GM18498 (cell line): ENCODE data around the gene TENM3.

Source experiments
- ATAC-seq: cut with Tn5 transposase; IDR thresholded peaks from one replicate; pipeline ENCODE4 v1.9.1; 2021; ENCODE audit warnings: mild to moderate bottlenecking, moderate library complexity; ENCODE audit not compliant: unreplicated experiment

Gene TENM3

GRCh38 chr4:182549356-182549755, 306.2 kb downstream of the TENM3 start:
- no peak for ATAC-seq

- ATAC-seq = no peak
These were observed 309.7 kb downstream of the TENM3 start for GRCh38 chr4:182552948-182553347.

DNA sequence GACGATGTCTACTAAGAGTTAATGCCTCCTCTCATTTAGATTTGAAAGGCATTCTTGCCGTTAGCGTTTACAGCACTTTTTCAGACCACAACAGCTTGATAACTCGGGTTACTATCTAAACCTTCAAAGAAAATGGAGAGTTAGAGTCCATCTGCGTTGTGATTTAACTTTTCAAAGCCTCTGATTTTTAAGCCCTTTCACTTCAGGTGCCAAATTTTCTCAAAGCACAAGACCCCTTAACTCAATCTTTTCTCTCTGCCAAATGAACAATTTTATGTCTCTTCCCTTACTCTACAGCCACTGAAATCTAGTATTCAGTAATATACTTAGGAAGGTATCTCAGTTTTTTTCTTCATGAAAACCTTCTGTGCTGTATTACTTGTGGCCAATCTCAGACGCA, 310.5 kb downstream of the TENM3 start:
- ATAC-seq = no peak

- no peak for ATAC-seq
These were observed 311.5 kb downstream of the TENM3 start for GRCh38 chr4:182554736-182555135.

GRCh38 chr4:182555997-182556418, 312.8 kb downstream of the TENM3 start:
- ATAC-seq = no peak

DNA sequence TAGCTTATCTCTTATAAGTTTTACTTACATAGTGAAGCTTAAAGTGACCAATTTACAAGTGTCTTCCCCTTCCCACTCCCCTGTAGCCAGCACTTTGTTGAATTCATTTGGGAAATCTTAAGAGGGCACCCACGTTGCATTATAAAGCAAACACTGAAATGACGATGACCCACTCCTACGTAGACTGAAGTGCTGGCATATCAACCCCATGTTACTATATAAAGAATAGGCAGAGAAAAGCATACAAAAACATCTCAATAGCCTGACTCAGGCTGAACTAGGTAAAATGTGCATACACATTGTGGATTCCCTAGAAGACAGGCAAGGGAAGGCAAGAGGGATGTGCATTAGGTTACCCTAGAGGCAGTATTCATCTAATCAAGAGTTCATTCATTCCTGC, 313.4 kb downstream of the TENM3 start:
- ATAC-seq = no peak

- ATAC-seq = no peak
These were observed 317.2 kb downstream of the TENM3 start for GRCh38 chr4:182560358-182560757.

DNA sequence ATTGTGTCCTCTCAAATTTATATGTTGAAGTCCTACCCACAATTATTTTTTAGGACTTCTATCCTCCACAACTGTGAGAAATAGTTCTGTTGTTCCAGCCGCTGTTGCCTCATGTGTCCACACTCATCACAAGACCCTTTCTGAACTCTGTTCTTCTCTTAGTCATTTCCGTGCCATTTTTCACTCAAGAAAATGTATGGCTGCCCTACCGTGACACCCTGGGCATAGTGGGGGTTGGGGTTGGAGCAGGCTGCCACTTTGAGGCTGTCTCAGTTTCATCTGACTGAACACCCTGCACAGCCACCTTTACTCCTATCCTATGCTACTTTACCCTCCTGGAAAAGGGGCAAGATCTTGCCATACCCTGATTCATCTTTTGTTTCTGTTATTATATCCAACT, 319.1 kb downstream of the TENM3 start:
- no peak for ATAC-seq

DNA sequence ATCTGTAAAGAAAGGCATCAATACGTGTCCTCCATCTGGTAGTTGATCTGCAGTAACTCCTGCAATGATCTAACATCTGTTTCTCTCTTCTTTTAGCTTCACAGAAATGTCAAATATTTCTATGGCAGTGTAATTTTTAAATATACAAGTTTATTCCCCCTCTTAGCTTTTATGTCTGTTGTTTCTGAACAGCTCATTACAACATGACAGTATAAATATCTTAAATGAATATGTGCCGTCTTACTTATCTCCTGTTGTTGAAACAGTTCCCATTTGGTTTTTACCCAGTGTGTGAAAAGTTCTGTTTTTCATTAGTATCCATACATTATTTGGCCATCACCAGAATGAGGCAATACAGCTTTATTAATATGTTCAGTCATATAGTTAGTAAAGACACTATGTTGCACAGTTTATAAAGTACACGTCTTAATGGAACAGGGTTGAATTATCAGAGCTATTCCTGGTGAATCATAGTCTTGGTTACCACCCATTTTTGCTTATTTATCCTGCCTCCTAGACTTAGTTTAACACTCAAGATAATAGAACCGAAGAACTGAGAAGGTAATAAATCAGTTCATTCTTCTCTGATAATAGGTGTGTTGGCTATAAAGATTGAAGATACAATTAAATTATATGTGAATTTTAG, 321.6 kb downstream of the TENM3 start:
- no peak for ATAC-seq

- ATAC-seq = no peak
These were observed 323.9 kb downstream of the TENM3 start for GRCh38 chr4:182567119-182567518.

GRCh38 chr4:182569561-182569960, 326.4 kb downstream of the TENM3 start:
- no peak for ATAC-seq

DNA sequence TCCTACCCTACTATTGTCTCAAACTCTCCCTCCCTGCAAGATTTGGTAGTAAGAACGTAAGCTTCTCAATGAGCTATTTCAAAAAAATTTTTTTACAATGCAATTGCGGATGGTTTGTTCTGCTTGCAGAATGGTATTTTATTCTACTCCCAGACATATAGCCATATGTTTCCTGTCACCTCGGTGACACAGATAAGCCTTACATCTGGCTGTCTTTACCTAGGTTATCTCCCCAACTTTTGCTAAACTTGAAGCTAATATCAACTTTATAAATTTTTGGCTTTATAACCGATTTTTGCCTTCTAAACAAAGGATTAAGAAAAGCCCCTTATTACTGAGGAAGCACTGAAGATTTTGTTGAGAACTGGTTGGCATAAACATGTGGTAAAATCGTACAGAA, 331.5 kb downstream of the TENM3 start:
- ATAC-seq = no peak

DNA sequence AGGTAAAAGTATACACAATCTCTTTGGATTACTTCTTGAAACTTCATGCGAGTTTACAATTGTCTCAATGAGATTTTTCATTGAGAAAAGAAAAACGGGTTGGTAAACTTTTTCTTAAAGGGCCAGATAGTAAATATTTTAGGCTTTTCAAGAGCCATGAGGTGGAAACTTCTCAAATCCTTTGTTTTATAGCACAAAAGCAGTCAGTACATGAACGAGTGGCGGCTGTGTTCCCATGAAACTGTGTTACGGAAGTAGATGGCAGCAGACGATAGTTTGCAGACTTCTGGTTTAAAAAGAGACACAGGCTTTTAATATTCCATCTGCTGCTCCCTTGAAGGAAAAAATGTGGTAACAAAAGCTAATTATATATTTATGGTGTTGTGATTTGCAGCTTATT, 332.0 kb downstream of the TENM3 start:
- no peak for ATAC-seq

DNA sequence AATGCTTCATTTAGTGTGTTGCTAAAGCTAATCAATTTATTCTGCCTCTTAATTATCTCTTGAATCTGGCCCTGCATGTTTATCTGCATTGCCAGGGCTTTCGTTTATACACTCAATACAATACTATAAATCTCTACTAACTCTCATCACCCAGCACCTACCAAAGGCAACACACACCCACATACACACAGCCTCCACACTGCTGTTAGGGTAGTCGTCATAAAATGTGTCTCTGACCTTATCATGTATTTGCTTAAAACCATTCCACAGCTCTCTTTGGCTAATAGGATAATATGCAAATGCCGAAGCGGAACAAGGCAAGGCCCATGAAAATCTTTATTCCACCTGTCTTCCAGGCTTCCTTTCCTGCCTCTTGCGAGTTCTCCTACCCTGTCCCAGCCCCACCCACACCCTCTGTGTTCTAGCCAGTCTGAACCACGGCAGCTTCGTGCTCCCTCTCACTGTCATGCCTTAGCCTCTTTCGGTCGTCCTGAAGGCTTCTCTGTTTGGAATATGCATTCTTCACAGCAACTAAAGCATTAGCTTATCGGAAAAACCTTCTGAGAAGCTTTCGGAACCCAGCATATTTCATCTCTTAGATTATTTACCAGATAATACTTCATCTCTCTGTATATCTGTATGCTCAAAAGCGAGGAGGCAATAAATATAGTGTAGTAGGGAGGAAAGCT, 333.5 kb downstream of the TENM3 start:
- ATAC-seq = no peak

DNA sequence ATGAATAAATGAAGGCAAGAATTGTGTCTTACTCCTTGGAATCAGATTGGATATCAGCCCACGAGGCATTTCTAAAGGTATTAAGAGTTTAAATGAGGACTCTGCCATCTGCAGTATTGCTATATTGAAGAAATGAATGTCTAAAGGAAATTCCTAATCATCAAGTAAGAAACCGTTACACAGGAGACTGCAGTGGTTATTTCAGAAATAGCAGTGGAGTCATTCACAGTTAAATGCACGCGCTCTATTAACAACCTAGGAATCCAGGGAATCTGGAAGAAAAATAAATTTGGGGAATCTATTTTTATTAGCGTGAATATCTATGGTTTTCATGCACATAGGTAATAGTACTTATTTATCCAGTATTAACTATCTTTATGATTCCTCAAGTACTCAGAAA, 334.2 kb downstream of the TENM3 start:
- no peak for ATAC-seq

DNA sequence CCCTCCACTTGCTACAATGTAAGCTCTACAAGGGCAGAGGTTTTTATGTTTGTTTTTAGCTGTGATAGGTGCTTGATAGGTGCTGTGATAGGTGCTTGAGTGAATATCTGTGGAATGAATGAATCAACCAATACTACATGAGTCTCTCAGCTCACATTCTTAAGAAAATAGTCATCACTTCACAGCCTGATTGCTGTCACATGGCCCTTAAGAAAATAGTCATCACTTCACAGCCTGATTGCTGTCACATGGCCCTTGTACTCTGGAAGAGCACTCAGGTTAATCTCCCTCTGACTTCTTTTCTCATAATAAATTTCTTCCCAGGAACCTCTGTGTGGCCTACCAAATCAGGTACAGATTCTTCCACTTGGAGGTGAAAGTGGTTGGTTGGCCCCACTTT, 335.2 kb downstream of the TENM3 start:
- ATAC-seq = no peak

GRCh38 chr4:182582245-182582644, 339.0 kb downstream of the TENM3 start:
- no peak for ATAC-seq

DNA sequence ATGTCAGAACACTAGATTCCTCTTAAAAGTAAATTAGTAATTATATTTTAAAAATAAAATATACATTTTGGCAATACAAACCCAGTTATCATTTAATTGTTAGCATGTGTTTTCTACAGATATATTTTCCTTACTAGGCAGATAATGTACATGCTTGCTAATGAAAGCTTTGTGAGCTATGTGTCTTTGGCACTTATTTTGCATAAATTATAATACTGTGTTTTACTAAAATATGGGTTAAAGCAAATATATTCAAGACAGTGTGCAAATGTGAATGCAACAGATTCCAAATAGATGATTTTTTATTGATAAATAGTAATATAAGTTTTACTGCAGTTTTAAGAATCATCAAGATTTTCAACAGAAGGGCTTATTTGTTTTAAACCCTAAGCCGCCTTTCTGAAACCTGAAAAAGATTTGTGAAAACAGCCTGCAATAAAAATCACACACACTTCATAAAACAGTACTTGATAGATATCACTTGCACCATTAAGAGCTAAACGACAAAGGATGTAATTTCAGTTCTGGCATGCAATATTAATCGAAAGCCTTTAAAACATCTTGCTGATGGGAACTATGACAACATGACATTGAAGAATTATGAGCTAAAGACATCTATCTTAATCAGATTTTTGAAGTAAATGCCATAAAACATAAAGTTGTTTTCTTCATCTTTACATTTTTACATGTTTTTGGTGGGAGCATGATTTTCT, 340.7 kb downstream of the TENM3 start:
- ATAC-seq = no peak

GRCh38 chr4:182585321-182585720, 342.1 kb downstream of the TENM3 start:
- ATAC-seq = no peak

- no peak for ATAC-seq
These were observed 345.9 kb downstream of the TENM3 start for GRCh38 chr4:182589100-182589499.

DNA sequence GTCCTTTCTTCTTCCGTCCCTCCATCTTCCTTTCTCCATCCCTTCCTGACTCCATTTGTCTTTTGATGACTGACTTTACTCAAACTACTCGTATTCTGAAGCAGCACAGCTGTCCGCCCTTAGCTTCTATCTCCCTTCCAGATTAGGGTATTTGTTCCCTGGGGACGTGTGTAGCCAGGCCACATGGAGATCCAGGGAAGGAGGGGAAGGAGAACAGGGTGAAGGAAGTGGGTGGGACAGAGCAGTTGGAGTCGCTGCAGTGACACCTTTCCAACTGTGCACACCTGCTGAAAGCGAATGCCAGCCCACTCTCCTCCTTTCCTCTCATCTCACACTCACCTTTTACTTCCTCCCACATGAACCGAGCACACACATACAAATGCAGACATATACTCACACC, 350.2 kb downstream of the TENM3 start:
- no peak for ATAC-seq

- ATAC-seq = no peak
These were observed 350.7 kb downstream of the TENM3 start for GRCh38 chr4:182593864-182594263.
